ENCODE measurements around the gene SH3RF1. TPM values are rescaled to one million over a fixed set of nuclear protein-coding genes. Genes with fewer than 3 reads are reported as not detected.
A peak's percentile ranks its signal among the peaks of the same experiment; 100 is the strongest.

Gene SH3RF1
- total and polyA plus RNA-seq, 2 of the 13 experiments (the other 11 are each of a cell fraction or from before 2014, with no cell fraction given) = 3.1 to 3.2 TPM

DNA sequence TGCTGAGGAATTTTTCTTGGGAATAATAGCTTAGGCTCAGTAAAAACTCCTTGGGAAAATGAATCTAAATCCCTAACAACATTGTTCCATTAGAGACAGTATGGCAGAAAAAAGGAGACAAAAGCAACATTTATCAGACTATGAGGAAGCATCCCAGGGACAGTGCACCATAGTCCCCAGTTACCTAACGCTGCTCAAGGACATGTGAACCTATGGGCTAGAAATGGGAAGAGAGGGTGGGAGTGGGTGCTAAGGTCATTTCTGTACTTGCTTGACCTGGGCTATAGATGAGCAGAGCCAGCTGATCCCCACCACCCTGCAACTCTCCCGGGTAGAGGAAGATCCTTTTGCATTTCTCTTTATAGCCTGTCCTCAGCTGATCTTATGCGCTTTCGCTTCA lies 162.5 kb downstream of the SH3RF1 start (continued):
- no peak for TF ChIP-seq ZNF282 (IDR thresholded peaks at IDR 0.05; ENCODE audit: partially characterized antibody)

DNA sequence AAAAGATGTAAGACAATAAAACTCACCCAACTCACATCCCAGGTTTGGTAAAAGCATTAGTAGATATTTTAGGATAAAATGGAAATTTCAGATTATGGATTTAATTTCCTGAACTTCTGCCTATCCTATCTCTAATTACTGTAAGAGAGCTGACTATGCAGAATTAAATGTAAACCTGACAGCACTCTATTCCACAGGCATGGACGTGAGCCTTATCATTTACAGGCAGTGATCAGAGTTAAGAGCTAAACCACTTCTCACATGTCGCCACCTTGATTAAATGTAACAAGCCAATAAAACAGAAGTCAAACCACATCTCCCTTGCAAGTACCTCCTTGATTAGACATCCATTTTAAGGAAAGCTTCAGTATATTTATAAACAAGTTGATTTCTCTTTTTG lies 163.2 kb downstream of the SH3RF1 start:
- intact Hi-C loops (cut with micrococcal nuclease; ENCODE audit: unreplicated experiment) (no loop called here), in situ Hi-C loops (cut with HindIII; ENCODE audit: extremely low pct_ligation_motif_present, low pct_unique_long_range_greater_than_20kb) (no loop called here)
- no peaks in the 10 kb centered on the region; a peak in 1 of 5 replicates for H3K27me3 ChIP-seq (ENCODE audit: control insufficient read depth in 1 of 2, insufficient read depth in 2 of 2, low read length in 2 of 2)
- FAIRE-seq = no peak
- no TSS peak for BruUV-seq (replicated peaks)
- H2AFZ ChIP-seq (ENCODE audit: low read length) = no peak overlapping the region
- H3K4me3 ChIP-seq (replicated peaks in 1 of 3; ENCODE audit: insufficient read depth in 1 of 3, low read depth in 2 of 3, low read length in 3 of 3) = no peak overlapping the region
- peaks cover 7 to 10% of the 10 kb centered on the region in 2 experiments; a peak in 3 of 5 replicates for H3K36me3 ChIP-seq (replicated peaks in 1 of 2; ENCODE audit: control insufficient read depth in 1 of 2, insufficient read depth in 2 of 2, low read length in 2 of 2)
- CTCF ChIA-PET (ENCODE audit: low intra/inter-chr PET ratio, low total read pairs) = no interaction called here
- TF ChIP-seq KLF15 (CRISPR knock-in tag; IDR thresholded peaks at IDR 0.05; ENCODE audit: borderline replicate concordance) (no peak), ZFP36L1 (CRISPR knock-in tag; IDR thresholded peaks at IDR 0.05) (no peak), MAFK (conservative IDR thresholded peaks at IDR 0.05 in 1 of 2, IDR thresholded peaks at IDR 0.05 in 1 of 2; ENCODE audit: low read length in 2 of 2) (peak; percentile 64 to 82), MAFF (IDR thresholded peaks at IDR 0.05; ENCODE audit: low read depth, low read length) (peak; percentile 69; the same call in 1 of the 2 replicates)
- ATAC-seq = no peak
- DNase-seq (ENCODE audit: low spot score) = no peak
- 89% methylated on average over 2 of the region's 2 CpGs for WGBS (ENCODE audit: low lambda C conversion rate)
- POLR2A ChIA-PET = no interaction called here
- H3K4me1 ChIP-seq (ENCODE audit: insufficient read depth, low read length) = peaks cover 11% of the 10 kb centered on the region
- H3K9ac ChIP-seq (ENCODE audit: insufficient read depth, low read depth, low read length) = no peak overlapping the region
- H3K4me2 ChIP-seq (ENCODE audit: low read depth, low read length) = no peak overlapping the region
- no peaks in the 10 kb centered on the region for H3K79me2 ChIP-seq (ENCODE audit: insufficient read depth, low read length)
- no peaks in the 10 kb centered on the region for H3K9me3 ChIP-seq (ENCODE audit: low read length)
- no peak overlapping the region for H3K27ac ChIP-seq (ENCODE audit: extremely low read length, insufficient read depth, low read length)
- H4K20me1 ChIP-seq (ENCODE audit: insufficient read depth, low read length) = no peaks in the 10 kb centered on the region

- in situ Hi-C loops (cut with HindIII; ENCODE audit: extremely low pct_ligation_motif_present, low pct_unique_long_range_greater_than_20kb) (no loop called here), intact Hi-C loops (cut with micrococcal nuclease; ENCODE audit: unreplicated experiment) (no loop called here)
- no peaks in the 10 kb centered on the region; a peak in 1 of 5 replicates for H3K27me3 ChIP-seq (ENCODE audit: control insufficient read depth in 1 of 2, insufficient read depth in 2 of 2, low read length in 2 of 2)
- no peak overlapping the region for H3K4me2 ChIP-seq (ENCODE audit: low read depth, low read length)
- peaks cover 6 to 10% of the 10 kb centered on the region in 2 experiments; a peak in 3 of 5 replicates for H3K36me3 ChIP-seq (replicated peaks in 1 of 2; ENCODE audit: control insufficient read depth in 1 of 2, insufficient read depth in 2 of 2, low read length in 2 of 2)
- no peaks in the 10 kb centered on the region for H3K79me2 ChIP-seq (ENCODE audit: insufficient read depth, low read length)
- ChIA-PET CTCF (ENCODE audit: low intra/inter-chr PET ratio, low total read pairs) (no interaction called here), POLR2A (no interaction called here)
- no TSS peak for BruUV-seq (replicated peaks)
- H4K20me1 ChIP-seq (ENCODE audit: insufficient read depth, low read length) = no peaks in the 10 kb centered on the region
- H3K27ac ChIP-seq (ENCODE audit: extremely low read length, insufficient read depth, low read length) = no peak overlapping the region
- no peaks in the 10 kb centered on the region for H3K9me3 ChIP-seq (ENCODE audit: low read length)
- no peak overlapping the region for H3K4me3 ChIP-seq (replicated peaks in 1 of 3; ENCODE audit: insufficient read depth in 1 of 3, low read depth in 2 of 3, low read length in 3 of 3)
- 98% methylated on average over 12 of the region's 16 CpGs for WGBS (ENCODE audit: low lambda C conversion rate)
- peaks cover 11% of the 10 kb centered on the region for H3K4me1 ChIP-seq (ENCODE audit: insufficient read depth, low read length)
- H3K9ac ChIP-seq (ENCODE audit: insufficient read depth, low read depth, low read length) = no peak overlapping the region
- no peak for DNase-seq (ENCODE audit: low spot score)
- no peak for FAIRE-seq
- no peak overlapping the region for H2AFZ ChIP-seq (ENCODE audit: low read length)
- no peak for ATAC-seq
- TF ChIP-seq, protein P1, sequence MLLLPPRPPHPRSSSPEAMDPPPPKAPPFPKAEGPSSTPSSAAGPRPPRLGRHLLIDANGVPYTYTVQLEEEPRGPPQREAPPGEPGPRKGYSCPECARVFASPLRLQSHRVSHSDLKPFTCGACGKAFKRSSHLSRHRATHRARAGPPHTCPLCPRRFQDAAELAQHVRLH (CRISPR knock-in tag; IDR thresholded peaks at IDR 0.05; ENCODE audit: borderline replicate concordance, low read depth) = no peak
- no peak for TF ChIP-seq HIC2 (CRISPR knock-in tag; IDR thresholded peaks at IDR 0.05; ENCODE audit: low read depth)
- no peak for TF ChIP-seq HNRNPK (IDR thresholded peaks at IDR 0.05; ENCODE audit: low read depth, low read length, poor library complexity, severe bottlenecking)
- TF ChIP-seq ZC3H4 (CRISPR knock-in tag; IDR thresholded peaks at IDR 0.05; ENCODE audit: borderline replicate concordance) = no peak
- no peak for TF ChIP-seq MED1 (CRISPR knock-in tag; IDR thresholded peaks at IDR 0.05)
Measured at GRCh38 chr4:169106696-169107229, 164.0 kb downstream of the SH3RF1 start.

All from HepG2 (cell line).